ENCODE results near the gene SRRT.
"Not testable (repeated sequence)": the region's sequence is repeated elsewhere in the genome, so short reads cannot be mapped to it uniquely, and the experiment has no call there.

SRRT gene

DNA sequence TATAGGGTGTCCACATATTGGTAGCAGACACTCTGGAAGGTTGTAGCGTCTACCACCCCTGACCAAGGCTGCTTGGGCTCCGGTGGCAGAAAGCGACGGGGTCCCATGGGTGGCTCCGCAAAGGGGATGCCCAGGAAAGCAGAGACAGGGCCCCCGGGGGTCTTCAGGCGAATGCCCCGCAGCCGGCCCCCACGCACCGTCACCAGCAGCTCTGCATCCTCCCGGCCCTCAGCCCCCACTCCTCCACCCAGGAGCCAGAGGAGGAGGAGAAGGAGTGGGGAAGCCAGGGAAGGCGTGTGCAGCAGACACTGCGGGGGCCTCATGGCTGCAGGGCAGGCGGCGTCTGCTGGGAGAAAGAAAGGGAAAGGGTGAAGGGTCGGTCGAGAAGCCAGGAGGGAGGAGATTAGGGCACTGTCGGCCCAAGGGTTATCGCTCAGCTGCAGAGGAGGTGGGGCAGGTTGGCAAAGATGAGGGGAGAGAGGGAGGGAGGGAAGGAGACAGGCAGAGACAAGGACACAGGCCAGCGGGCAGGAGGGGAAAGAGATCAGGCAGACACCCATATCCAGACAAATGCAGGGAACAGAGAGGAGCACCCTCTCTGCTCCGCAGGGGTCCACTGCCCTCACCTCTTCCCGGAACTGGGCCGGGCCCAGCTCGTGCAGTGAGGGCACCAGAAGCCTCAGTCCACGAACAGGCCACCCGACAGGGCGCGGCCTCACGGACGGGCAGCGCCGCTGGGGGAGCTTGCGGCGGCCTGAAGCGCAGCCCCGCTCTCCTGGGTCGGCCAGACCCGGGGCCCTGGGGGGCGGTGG, 19.2 kb downstream of the SRRT start:
- DNase-seq = peak in 1 of 14 donors; percentile 39

DNA sequence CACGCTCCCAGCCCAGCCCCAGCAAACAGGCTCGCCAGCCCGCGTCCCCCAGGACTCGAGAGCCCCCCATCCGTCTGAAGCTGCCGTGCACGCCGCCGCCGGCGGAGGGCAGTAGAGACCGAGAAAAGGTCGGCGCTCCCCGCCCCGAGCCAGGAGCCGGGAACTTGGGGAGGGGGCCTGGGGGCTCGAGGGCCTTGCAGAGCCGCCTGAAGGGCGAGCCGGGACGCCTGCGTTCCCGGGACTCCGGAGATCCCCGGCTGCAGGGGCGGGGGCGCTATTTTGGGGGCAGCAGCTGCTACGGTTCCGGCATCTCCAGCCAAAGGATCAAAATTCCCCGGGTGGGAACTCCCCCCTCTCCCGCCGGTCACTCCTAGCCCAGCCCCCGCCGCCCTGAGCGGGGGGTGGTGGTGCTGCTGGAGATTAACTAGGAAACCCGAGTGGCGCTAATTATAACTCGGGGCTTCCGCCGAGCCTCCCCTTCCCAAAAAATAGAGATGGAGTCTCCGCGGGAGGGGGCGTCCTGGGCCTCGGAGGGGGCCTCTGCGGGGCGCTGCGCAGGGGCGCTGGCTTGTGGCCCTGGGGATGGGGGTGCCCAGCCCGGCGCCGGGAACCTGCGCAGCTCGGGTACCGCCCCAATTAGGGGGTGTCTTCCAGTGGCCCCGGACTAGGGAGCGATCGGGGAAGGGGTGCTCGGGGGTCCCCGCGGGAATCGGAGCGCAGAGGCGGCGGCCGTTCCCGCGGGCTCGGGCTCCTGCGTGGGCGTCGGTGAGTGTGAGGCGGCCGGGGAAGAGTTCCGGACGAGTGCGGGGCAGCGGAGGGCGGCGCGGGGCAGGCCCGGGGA, 20.2 kb downstream of the SRRT start:
- peak in 10 of 14 donors; percentile 13 to 61 (median 30) for DNase-seq

DNA sequence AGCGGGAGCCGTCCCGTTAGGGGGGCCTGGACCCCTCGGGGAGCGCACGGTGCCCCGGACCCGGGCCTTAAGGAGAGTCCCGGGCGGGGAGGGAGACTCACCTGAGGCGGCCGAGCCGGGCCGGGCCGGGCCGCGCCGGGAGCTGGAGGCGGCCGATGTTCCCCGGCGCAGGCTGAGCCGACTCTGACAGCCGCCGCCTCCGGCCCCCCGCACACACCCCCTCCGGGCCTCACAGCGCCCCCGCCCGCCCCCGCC, 20.7 kb downstream of the SRRT start, which contains the start of gene ACHE:
Gene ACHE, minus strand, starts transcription at position 188 of the 255 bp plus-strand sequence. CDS start 1,656 bp downstream, outside the sequence.
- peak in 2 of 14 donors; percentile 29 to 66 for DNase-seq

DNA sequence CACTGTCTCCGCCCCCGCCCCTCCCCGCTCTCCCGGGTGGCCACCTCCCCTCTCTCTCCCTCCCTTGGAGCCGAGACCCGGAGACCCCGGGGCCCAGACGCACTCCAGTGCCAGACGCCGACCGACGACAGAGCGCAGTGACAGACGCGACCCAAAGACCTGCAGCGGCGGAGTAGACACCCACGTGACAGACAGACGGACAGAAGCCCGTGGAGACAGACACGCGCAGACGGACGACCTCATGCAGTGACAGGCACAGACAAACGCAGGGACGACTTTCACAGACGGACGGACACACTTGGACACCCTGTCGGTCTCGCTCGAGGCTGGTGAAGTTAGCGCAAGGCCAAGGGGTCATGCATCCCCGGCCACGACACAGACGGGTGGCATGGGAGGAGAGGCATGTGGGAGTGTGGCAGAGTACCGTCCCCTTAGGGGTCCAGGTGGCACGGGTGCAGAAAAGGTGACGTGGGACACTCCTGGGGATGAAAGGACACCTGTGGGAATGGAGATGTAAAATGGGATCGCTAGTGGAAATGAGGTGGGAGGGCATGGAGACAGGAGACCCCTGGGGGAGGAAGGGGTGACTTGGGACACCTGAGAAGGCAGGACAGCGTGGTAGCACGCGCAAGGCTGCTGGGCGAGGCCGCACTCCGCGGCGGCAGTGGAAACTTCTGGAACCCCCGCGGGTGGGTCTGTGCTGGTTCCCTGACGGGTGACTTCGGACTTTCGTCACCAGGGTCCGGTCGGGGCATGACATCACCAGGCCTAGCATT, 21.2 kb downstream of the SRRT start:
- peak in 8 of 14 donors; percentile 26 to 75 (median 46) for DNase-seq

DNA sequence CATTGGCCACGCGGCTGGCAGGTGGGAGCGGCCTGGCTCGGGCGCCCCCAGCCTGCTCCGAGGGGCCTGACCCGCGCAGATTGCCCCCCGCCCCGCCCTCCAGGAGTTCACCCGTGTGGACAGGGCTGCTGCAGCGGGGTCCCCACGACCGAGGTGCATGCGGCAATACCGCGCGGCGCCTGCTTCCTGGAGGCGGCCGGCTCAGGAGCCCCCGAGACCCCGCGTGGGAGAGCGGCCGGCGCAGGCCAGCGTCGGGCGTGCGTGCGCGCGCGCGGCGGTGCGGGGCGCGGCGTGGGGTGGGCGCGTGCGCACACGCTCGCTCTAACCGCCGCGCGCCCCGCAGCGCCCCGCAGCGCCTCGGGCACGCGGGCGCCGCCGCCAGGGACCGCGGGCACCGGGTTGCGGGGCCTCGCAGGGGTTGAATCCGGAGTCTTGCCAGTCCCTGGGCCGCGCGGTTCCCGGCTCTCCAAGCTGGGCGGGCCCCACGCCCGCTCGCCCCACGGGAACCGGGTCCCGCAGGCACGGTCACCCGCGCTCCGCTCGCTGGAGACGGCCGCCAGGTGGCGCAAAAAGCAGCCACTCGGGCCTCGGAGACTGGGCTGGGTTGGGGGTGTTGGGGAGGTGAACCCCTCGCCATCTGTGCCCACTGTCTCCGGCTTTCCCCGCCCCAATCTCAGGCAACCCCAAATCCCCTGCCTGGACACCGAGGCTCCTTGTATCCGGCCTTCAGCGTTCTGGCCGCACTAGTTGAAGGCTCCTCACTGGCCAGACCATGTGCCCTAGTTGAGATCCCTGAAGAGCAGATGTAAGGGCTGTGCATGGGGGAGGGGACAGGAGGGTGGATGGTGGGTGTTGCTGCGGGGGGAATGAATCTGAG, 22.1 kb downstream of the SRRT start:
- DNase-seq = peak in 12 of 14 donors; percentile 20 to 73 (median 44)

DNA sequence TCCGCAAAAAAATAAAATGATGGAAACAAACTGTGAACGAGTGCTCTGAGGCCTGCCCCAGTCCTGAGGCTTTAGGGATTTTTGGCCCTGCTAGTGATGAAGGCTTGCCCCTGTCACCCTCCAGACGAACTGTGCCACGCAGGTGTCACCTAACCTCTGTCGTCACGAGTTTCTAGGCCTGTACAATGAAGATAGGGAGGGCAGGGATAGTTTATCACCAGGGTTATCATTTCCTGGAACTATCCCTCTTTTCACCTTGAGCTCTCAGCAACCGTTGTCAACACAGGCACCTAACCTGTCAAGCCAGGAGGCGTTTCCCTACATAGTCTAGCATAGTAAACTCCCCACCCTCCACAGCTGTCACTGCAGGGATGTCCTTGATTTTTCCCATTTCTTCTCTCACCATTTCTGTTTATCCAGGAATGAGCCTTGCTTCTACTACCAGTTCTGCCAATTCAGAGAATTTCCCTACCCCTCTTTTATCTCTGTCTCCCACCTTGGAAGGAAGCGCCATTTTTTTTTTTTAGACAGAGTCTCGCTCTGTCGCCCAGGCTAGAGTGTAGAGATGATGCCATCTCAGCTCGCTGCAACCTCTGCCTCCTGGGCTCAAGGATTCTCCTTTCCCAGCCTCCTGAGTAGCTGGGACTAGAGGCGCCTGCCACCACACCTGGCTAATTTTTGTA, 23.0 kb downstream of the SRRT start:
- no peak for DNase-seq

DNA sequence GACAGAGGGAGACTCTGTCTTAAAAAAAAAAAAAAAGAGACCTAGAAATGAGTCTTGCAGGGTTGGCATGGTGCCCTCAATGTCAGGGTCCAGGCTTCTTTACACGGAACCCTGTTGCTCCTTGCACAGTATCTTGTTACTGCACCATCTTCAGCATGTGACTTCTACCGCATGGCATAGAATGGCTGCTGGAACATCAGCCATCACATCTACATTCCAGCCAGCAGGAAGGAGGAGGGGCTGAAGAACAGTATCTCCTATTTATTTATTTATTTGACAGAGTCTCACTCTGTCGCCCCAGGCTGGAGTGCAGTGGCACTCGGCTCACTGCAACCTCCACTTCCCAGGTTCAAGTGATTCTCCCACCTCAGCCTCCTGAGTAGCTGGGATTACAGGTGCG, 24.5 kb downstream of the SRRT start:
- DNase-seq = no peak

DNA sequence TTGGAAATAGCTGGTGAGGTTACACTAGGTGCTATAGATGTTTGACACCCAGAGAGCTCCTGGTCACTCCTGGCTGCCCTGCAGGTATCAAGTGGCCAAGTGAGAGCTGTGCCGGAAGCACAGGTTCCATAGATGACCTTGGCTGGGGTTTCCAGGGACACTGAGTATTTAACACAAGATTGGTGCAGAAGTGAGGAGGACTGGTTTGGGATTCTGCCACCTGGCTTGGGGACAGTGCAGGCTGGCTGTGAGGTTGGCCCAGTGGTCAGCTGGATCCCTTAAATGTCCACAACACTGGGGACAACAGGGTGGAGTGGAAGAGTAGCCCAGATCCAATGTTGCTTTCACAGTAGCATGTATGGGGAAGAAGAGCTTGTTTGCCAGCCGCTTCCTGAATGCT, 26.1 kb downstream of the SRRT start:
- DNase-seq = no peak

DNA sequence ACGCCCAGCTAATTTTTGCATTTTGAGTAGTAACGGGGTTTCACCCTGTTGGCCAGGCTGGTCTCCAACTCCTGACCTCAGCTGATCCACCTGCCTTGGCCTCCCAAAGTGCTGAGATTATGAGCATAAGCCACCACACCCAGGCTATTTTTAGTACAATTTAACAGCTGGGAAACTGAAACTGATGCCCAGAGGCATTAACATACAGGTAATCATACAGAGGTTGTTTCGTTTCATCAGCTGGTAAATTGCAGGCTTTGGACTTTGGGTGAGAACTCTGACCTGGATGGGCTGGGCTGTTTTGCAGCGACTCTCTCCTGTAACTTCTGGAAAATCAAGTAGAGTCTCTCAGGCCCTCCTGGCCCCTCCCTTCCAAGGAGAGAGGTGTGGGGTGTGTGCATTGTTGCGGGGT, 27.0 kb downstream of the SRRT start:
- DNase-seq = no peak

DNA sequence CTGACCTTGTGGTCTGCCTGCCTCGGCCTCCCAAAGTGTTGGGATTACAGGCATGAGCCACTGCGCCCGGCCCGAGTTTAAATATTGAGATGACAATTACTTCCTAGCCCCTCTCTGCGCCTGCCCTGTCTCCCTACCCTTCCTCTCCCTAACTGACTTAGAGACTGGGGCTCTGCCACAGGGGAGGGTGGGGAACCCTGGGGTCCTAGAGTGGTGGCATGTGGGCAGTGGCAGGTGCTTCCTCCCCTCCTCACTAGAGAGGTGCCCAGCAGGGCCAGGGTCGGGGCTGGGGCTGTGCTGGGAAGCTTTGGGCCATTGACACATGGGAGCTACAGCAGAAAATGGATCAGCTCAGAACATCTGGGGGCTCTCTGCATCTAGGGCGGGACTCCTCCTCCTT, 27.7 kb downstream of the SRRT start:
- DNase-seq = no peak

DNA sequence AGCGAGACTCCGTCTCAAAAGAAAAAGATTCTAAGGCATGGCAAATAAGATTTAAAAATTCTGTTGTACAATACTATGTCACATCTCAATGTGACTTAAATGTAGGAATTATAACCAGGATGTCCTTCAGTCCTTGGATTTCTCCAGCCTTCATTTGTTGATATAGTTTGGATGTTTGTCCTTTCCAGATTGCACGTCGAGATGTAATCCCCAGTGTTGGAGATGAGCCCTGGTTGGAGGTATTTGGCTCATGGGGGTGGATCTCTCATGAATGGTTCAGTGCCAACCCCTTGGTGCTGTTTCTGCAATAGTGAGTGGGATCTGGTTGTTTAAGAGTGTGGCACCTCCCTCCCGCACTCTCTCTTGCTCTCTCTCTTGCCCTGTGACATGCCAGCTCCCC, 33.6 kb downstream of the SRRT start:
- no peak for DNase-seq

DNA sequence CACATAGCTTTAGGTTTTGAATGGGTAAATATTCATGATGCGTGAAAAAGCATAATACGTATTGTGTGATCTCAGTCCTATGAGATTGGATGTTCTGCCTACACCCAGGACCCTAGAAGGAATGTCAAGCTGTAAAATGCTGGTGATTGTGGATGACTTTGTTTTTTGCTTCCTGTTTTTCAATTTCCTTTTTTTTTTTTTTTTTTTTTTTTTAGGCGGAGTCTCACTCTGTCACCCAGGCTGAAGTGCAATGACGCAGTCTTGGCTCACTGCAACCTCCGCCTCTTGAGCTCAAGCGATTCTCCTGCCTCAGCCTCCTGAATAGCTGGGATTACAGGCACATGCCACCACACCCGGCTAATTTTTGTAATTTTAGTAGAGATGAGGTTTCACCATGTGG, 35.5 kb downstream of the SRRT start:
- DNase-seq = not testable (repeated sequence)

DNA sequence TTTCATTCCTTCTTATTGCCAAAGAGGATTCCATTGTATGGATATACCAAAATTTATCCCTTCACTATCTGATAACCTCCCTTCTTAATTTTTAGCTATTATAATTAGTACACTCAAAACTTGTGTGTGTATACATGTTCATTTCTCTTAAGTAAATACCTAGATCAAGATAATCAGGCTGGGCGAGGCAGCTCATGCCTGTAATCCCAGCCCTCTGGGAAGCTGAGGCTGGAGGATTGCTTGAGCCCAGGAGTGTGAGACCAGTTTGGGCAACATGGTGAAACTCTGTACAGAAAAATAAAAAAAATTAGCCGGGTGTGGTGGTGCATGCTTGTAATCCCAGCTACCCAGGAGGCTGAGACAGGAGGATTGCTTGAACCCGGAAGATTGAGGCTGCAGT, 36.6 kb downstream of the SRRT start:
- no peak for DNase-seq

DNA sequence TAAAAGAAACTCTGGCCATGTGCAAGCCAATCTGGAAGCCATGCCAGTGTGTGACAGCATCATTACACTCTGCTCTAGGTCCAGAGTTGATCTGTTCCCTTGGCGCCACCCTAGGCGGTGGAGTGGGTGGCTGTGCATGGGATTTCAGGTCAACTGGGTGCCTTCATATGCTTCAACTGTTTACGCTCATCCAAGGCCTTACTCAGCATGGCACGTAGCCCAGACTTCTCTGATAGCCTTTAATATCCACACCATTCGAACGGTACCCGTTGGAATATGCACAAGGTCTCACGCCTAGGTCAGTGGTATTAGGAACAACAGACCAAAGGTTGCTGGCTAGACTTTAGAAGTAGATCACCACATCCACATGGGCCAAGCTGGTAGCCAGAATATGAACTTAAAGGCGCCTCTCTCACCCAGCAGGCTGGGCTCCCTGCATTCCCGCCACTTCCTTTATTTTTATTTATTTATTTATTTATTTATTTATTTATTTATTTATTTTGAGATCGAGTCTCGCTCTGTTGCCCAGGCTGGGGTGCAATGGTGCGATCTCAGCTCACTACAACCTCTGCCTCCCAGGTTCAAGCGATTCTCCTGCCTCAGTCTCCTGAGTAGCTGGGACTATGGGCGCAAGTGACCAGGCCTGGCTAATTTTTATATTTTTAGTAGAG, 39.4 kb downstream of the SRRT start:
- DNase-seq = no peak

DNA sequence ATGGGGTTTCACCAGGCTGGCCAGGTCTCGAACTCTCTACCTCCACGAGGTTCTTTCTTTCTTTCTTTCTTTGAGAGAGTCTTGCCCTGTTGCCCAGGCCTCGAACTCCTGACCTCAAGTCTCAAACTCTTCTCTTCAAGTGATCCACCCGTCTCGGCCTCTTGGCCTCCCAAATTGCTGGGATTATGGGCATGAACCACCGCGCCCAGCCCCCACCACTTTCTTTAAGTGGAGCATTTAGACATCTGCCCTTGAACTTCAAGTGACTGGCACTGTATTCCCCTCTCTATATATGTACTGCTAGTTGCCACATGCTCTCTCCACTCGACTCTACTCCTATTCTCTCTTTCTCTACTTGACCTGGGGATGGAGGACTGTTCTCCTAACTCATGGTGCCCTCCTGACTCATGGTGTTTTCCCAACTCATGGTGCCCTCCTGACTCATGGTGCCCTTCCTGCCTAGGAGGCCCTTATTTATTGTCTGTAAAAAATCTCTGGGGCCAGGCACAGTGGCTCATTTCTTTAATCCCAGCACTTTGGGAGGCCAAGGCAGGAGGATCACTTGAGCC, 40.1 kb downstream of the SRRT start:
- DNase-seq = no peak

DNA sequence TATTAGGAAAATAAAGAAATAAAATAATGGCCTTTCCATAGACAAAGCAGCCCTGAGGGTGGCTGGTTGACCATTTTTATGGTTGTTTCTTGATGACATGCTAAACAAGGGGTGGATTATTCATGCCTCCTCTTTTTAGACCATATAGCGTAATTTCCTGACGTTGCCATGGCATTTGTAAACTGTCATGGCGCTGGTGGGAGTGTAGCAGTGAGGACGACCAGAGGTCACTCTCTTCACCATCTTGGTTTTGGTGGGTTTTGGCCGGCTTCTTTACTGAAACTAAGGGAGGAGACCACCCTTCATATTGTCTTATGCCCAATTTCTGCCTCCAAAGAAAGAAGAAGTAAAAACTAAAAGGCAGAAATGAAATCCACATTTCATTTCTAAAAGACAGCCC, 44.4 kb downstream of the SRRT start:
- DNase-seq = not testable (repeated sequence)

DNA sequence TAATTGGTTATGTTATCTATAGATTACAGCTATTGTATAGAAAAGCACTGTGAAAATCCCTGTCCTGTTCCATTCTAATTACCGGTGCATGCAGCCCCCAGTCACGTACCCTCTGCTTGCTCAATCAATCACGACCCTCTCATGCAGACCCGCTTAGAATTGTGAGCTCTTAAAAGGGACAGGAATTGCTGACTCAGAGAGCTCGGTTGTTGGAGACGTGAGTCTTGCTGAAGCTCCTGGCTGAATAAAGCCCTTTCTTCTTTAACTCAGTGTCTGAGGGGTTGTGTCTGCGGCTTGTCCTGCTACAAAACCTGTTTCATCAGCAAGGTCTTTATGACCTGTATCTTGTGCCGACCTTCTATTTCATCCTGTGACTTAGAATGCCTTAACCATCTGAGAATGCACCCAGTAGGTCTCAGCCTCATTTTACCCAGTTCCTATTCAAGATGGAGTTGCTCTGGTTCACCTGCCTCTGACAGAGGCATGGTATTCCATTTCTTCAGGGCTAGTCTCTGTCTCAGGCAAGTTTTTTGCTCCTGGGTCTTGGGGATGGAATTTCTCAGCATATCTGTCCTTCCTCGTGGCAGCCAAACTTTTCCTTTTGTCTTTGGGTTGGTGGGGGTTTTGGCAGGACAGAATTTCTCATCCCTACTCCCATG, 45.0 kb downstream of the SRRT start:
- not testable (repeated sequence) for DNase-seq

DNA sequence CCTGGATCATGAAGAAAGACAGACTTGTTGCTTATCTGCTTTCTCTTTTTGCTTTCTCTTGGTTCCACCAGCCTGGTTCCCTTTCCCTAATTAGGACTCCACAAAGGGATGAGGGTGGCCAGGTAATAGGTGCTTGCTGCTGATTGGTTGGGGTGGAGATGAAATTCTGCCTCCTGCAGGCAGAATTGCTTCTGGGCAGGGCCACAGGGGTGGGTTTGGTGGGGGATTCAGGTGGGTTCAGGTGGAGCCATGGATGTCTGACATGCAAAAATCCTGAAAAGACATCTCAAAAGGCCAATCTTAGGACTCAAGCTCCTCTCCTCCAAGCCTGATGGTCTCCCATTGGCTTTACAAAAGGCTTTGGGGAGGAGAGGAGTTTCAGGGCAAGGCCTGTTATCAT, 46.1 kb downstream of the SRRT start:
- DNase-seq = no peak

DNA sequence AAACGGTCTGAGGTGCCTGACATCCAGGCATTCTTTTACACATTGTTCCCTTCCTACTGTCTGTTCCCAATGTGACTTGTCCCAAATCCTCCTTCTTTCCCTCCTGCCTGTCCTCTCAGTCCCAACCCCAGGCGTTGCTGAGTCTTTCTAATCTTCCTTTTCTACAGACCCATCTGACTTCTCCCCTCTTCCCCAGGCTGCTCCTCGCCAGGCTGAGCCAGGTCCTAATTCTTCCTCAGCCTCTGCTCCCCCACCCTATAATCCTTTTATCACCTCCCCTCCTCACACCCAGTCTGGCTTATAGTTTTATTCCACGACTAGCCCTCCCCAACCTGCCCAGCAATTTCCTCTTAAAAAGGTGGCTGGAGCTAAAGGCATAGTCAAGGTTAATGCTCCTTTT, 48.7 kb downstream of the SRRT start:
- DNase-seq = not testable (repeated sequence)

DNA sequence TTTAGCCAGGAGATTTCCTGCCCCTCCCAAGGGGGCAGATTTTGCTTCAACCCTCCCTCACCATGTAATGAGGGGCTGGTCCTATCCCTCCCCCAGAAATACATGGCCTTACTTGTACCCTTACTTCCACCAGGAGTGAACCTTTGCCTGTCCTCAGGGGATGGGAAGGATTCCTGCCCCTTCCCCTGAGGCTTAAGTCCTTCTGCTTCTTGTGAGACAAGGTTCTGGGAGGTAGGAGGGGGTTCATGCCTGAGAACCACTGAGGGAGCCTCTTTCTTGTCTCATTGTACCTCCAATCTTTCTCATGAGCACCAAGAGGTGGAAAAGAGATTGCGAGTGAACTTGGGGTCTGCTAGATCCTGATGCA, 54.9 kb downstream of the SRRT start:
- DNase-seq = no peak
